MCF 10A (cell line): ENCODE measurements around the gene RAE1. TPM values are rescaled to one million over a fixed set of nuclear protein-coding genes. Genes with fewer than 3 reads are reported as not detected.

Experiments used
- BruUV-seq: library from RNA; stranded (reverse); fragments of 400-500 nt; replicated peaks from 2 replicates; lab custom pipeline; 2021; lab: Mats Ljungman, UMichigan
- CTCF ChIA-PET: fragments of 300-600 bp; sonication (Branson Sonifier 250); formaldehyde crosslinking; extraction: SDS; loops from one replicate; lab custom pipeline; 2021; ENCODE audit warnings: antibody characterized with exemption, inconsistent platforms; lab: Yijun Ruan, JAX
- POLR2A ChIA-PET: fragments of 300-600, 350-650 bp; sonication (Branson Sonifier 250); formaldehyde crosslinking; extraction: SDS; loops from one replicate; lab custom pipeline; 2020; ENCODE audit warnings: antibody characterized with exemption, inconsistent platforms; lab: Yijun Ruan, JAX
- DNase-seq: peaks from one replicate; pipeline ENCODE4 v3.0.0-alpha.2; 2018; ENCODE audit not compliant: unreplicated experiment
- H3K27ac Mint-ChIP-seq: one replicate; pipeline ENCODE4 v1.8.0; 2022; ENCODE audit warnings: mild to moderate bottlenecking, low read depth, mixed read lengths; ENCODE audit not compliant: unreplicated experiment
- H3K27me3 Mint-ChIP-seq: one replicate; pipeline ENCODE4 v1.8.0; 2022; ENCODE audit warnings: mixed read lengths; ENCODE audit not compliant: insufficient read depth, unreplicated experiment
- H3K36me3 Mint-ChIP-seq: one replicate; pipeline ENCODE4 v1.8.0; 2022; ENCODE audit warnings: mild to moderate bottlenecking, moderate library complexity, mixed read lengths; ENCODE audit not compliant: insufficient read depth, unreplicated experiment
- H3K4me1 Mint-ChIP-seq: one replicate; pipeline ENCODE4 v1.8.0; 2022; ENCODE audit warnings: mixed read lengths; ENCODE audit not compliant: insufficient read depth, unreplicated experiment
- H3K4me3 Mint-ChIP-seq: one replicate; pipeline ENCODE4 v1.8.0; 2022; ENCODE audit warnings: mild to moderate bottlenecking, moderate library complexity, mixed read lengths; ENCODE audit not compliant: unreplicated experiment
- H3K9me3 Mint-ChIP-seq: one replicate; pipeline ENCODE4 v1.8.0; 2022; ENCODE audit warnings: mixed read lengths; ENCODE audit not compliant: unreplicated experiment
- CTCF ChIP-seq: fragments of 200-600 bp; IDR thresholded peaks from one replicate; pipeline ENCODE4 v1.8.0; 2022; ENCODE audit warnings: antibody characterized with exemption, mild to moderate bottlenecking; ENCODE audit not compliant: unreplicated experiment
- intact Hi-C: fragments of 100-400 bp; cut with micrococcal nuclease; formaldehyde crosslinking; loops from 2 replicates; pipeline ENCODE4 v1.14.1; 2022
- total RNA-seq: library from RNA; stranded (reverse); gene quantifications from 2 replicates; pipeline ENCODE4 v1.2.3, GENCODE V29; 2022

Gene RAE1
- total RNA-seq, 1 experiment from 2014 or later = 46.7 TPM

GRCh38 chr20:57414867-57415592 is 64.0 kb downstream of the RAE1 start:
- Mint-ChIP-seq H3K27me3 (peaks cover 14% of the 10 kb centered on the region), H3K4me1 (no peaks in the 10 kb centered on the region), H3K9me3 (no peaks in the 10 kb centered on the region), H3K27ac (no peak overlapping the region), H3K4me3 (no peak overlapping the region), H3K36me3 (no peaks in the 10 kb centered on the region)
- no TSS peak for BruUV-seq
- intact Hi-C loops = no loop called here
- no peak for DNase-seq
- ChIA-PET POLR2A (interaction anchor here (0.8 kb wide), 1 partner anchor 30 kb away, joined by 3 read pairs; no protein-coding TSS in a partner anchor), CTCF (interaction anchor here (0.6 kb wide), 2 partner anchors 20 to 1782 kb away, joined by 3 to 6 read pairs; no protein-coding TSS in a partner anchor)
- no peak for TF ChIP-seq CTCF

GRCh38 chr20:57415771-57416170 is 64.7 kb downstream of the RAE1 start:
- Mint-ChIP-seq H3K9me3 (no peaks in the 10 kb centered on the region), H3K27me3 (peaks cover 14% of the 10 kb centered on the region), H3K27ac (no peak overlapping the region), H3K36me3 (no peaks in the 10 kb centered on the region), H3K4me3 (no peak overlapping the region), H3K4me1 (no peaks in the 10 kb centered on the region)
- no peak for TF ChIP-seq CTCF
- CTCF ChIA-PET = interaction anchor here (0.6 kb wide), 1 partner anchor 1408 kb away, joined by 3 read pairs; no protein-coding TSS in a partner anchor
- POLR2A ChIA-PET = interaction anchor here (0.8 kb wide), 1 partner anchor 29 kb away, joined by 3 read pairs; no protein-coding TSS in a partner anchor
- DNase-seq = no peak
- no TSS peak for BruUV-seq
- intact Hi-C loops = no loop called here

- Mint-ChIP-seq H3K4me3 (no peak overlapping the region), H3K9me3 (no peaks in the 10 kb centered on the region), H3K36me3 (no peaks in the 10 kb centered on the region), H3K27ac (no peak overlapping the region), H3K27me3 (peaks cover 14% of the 10 kb centered on the region), H3K4me1 (no peaks in the 10 kb centered on the region)
- POLR2A ChIA-PET = no interaction called here
- CTCF ChIA-PET = interaction anchor here (0.5 to 0.8 kb wide), 2 partner anchors 35 to 322 kb away, joined by 3 read pairs; no protein-coding TSS in a partner anchor
- no peak for DNase-seq
- TF ChIP-seq CTCF = no peak
- intact Hi-C loops = no loop called here
- BruUV-seq = no TSS peak
Measured at GRCh38 chr20:57416296-57417022, 65.4 kb downstream of the RAE1 start.
